ENCODE results near the gene ASGR2. TPM values are rescaled to one million over a fixed set of nuclear protein-coding genes. Genes with fewer than 3 reads are reported as not detected.
"Not testable (repeated sequence)": the region's sequence is repeated elsewhere in the genome, so short reads cannot be mapped to it uniquely, and the experiment has no call there.

Gene ASGR2
- polyA plus RNA-seq, 2 of the 4 experiments (the other 2 are of a cell fraction): 0.06 to 0.34 TPM

DNA sequence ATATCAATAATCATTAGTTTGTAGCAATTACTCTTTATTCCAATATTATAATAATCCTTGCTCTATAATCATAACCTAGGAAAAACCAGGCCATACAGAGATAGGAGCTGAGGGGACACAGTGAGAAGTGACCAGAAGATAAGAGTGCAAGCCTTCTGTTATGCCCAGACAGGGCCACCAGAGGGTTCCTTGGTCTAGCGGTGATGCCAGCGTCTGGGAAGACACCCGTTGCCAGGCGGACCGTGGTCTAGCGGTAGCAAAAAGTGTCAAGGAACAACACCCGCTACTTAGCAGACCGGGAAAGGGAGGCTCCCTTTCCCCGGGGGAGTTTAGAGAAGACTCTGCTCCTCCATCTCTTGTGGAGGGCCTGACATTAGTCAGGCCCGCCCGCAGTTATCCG, 11.8 kb upstream of the ASGR2 start:
- H3K4me2 ChIP-seq; H3K9me3 ChIP-seq; H3K27ac ChIP-seq; H3K4me1 ChIP-seq; POLR2A ChIA-PET; ATAC-seq; H3K4me3 ChIP-seq; DNase-seq (ENCODE audit: low read depth in 1 of 2, low spot score in 1 of 2); FAIRE-seq: not testable (repeated sequence)
- CTCF ChIA-PET: interaction anchor here (0.8 to 45.7 kb wide), 4 partner anchors 10 to 75 kb away, joined by 3 to 1477 read pairs (median 11); partner anchors contain the start of genes ASGR2, SLC16A11 and SLC16A13
- 66% methylated on average over 12 of the region's 12 CpGs for WGBS (ENCODE audit: missing lambda C conversion rate)

- no peaks in the 10 kb centered on the region for H3K4me1 ChIP-seq
- 82% methylated on average over 5 of the region's 5 CpGs for WGBS (ENCODE audit: missing lambda C conversion rate)
- no peak for FAIRE-seq
- no peak overlapping the region for H3K27ac ChIP-seq
- ATAC-seq: no peak
- POLR2A ChIA-PET: no interaction called here
- no peak overlapping the region for H3K4me2 ChIP-seq
- TF ChIP-seq RFX5 (IDR thresholded peaks at IDR 0.05) (no peak), CHD4 (IDR thresholded peaks at IDR 0.05; ENCODE audit: borderline replicate concordance) (no peak), GATA3 (IDR thresholded peaks at IDR 0.05; ENCODE audit: borderline replicate concordance) (no peak), JUNB (IDR thresholded peaks at IDR 0.05) (no peak), ZFP36 (IDR thresholded peaks at IDR 0.05; ENCODE audit: borderline replicate concordance, partially characterized antibody) (no peak), ESRRA (IDR thresholded peaks at IDR 0.05; ENCODE audit: borderline replicate concordance, low read length) (no peak), KDM5A (IDR thresholded peaks at IDR 0.05) (no peak), PHF8 (IDR thresholded peaks at IDR 0.05; ENCODE audit: borderline replicate concordance, low read depth) (no peak), POLR2AphosphoS2 (conservative IDR thresholded peaks at IDR 0.05; ENCODE audit: low read length) (no peak), ZSCAN20 (CRISPR knock-in tag; IDR thresholded peaks at IDR 0.05) (no peak), POLR2A (IDR thresholded peaks at IDR 0.05; ENCODE audit: low read length) (no peak), TFCP2L1 (CRISPR knock-in tag; IDR thresholded peaks at IDR 0.05) (no peak), MAFK (IDR thresholded peaks at IDR 0.05; ENCODE audit: partially characterized antibody) (no peak), RAD21 (conservative IDR thresholded peaks at IDR 0.05 in 1 of 2, IDR thresholded peaks at IDR 0.05 in 1 of 2) (no peak), EHMT2 (IDR thresholded peaks at IDR 0.05; ENCODE audit: low read depth) (no peak)
- TF ChIP-seq, protein P1, sequence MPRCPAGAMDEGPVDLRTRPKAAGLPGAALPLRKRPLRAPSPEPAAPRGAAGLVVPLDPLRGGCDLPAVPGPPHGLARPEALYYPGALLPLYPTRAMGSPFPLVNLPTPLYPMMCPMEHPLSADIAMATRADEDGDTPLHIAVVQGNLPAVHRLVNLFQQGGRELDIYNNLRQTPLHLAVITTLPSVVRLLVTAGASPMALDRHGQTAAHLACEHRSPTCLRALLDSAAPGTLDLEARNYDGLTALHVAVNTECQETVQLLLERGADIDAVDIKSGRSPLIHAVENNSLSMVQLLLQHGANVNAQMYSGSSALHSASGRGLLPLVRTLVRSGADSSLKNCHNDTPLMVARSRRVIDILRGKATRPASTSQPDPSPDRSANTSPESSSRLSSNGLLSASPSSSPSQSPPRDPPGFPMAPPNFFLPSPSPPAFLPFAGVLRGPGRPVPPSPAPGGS (IDR thresholded peaks at IDR 0.05): no peak
- TF ChIP-seq, protein P2, sequence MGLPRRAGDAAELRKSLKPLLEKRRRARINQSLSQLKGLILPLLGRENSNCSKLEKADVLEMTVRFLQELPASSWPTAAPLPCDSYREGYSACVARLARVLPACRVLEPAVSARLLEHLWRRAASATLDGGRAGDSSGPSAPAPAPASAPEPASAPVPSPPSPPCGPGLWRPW (IDR thresholded peaks at IDR 0.05): no peak
- no peaks in the 10 kb centered on the region for H3K9me3 ChIP-seq
- DNase-seq (ENCODE audit: low read depth in 1 of 2, low spot score in 1 of 2): no peak
- H3K4me3 ChIP-seq: no peak overlapping the region
- CTCF ChIA-PET: interaction anchor here (0.9 to 45.7 kb wide), 9 partner anchors 9 to 172 kb away, joined by 3 to 1477 read pairs (median 7); partner anchors contain the start of genes ASGR2, SLC16A11 and SLC16A13
These were observed 10.3 kb upstream of the ASGR2 start for GRCh38 chr17:7124923-7125322.

DNA sequence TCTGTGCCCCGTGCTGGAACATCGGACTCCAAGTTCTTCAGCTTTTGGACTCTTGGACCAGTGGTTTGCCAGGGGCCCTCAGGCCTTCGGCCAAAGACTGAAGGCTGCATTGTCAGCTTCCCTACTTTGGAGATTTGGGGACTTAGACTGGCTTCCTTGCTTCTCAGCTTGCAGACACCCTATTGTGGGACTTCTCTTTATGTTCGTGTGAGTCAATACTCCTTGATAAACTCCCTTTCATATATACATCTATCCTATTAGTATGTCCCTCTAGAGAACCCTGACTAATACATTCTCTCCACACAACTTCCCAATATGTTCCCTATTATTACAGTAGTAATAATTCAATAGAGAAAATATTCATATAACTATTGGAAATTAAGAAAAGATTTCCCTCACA, 9.2 kb upstream of the ASGR2 start:
- Histone ChIP-seq H3K27ac (no peak overlapping the region), H3K4me1 (no peaks in the 10 kb centered on the region), H3K9me3 (no peaks in the 10 kb centered on the region), H3K4me3 (no peak overlapping the region), H3K4me2 (no peak overlapping the region)
- CTCF ChIA-PET: interaction anchor here (0.9 to 45.7 kb wide), 5 partner anchors 12 to 72 kb away, joined by 4 to 1477 read pairs (median 7); partner anchors contain the start of genes SLC16A11 and SLC16A13
- WGBS (ENCODE audit: missing lambda C conversion rate): 74% methylated on average over 4 of the region's 4 CpGs
- POLR2A ChIA-PET: no interaction called here
- no peak for DNase-seq (ENCODE audit: low read depth in 1 of 2, low spot score in 1 of 2)
- no peak for ATAC-seq
- TF ChIP-seq EHMT2 (IDR thresholded peaks at IDR 0.05; ENCODE audit: low read depth): no peak
- TF ChIP-seq NFE2L2 (conservative IDR thresholded peaks at IDR 0.05; ENCODE audit: low read length): no peak
- no peak for TF ChIP-seq RCOR1 (IDR thresholded peaks at IDR 0.05; ENCODE audit: low read depth, low read length)
- TF ChIP-seq TFCP2L1 (CRISPR knock-in tag; IDR thresholded peaks at IDR 0.05): no peak
- no peak for FAIRE-seq

GRCh38 chr17:7122381-7122780, 7.8 kb upstream of the ASGR2 start:
- no peak for TF ChIP-seq SREBF2 (IDR thresholded peaks at IDR 0.05)
- TF ChIP-seq EHMT2 (IDR thresholded peaks at IDR 0.05; ENCODE audit: low read depth): no peak
- TF ChIP-seq PHF8 (IDR thresholded peaks at IDR 0.05; ENCODE audit: borderline replicate concordance, low read depth): no peak
- no peak for TF ChIP-seq RAD21 (conservative IDR thresholded peaks at IDR 0.05 in 1 of 2, IDR thresholded peaks at IDR 0.05 in 1 of 2)
- no peak for TF ChIP-seq RNF2 (IDR thresholded peaks at IDR 0.05; ENCODE audit: borderline replicate concordance, low read depth)
- no peak overlapping the region for H3K4me3 ChIP-seq
- H3K27ac ChIP-seq: no peak overlapping the region
- FAIRE-seq (no peak), DNase-seq (ENCODE audit: low read depth in 1 of 2, low spot score in 1 of 2) (no peak), ATAC-seq (no peak)
- ChIA-PET POLR2A (no interaction called here), CTCF (interaction anchor here (1.2 to 45.7 kb wide), 3 partner anchors 13 to 71 kb away, joined by 4 to 1477 read pairs (median 91); partner anchors contain the start of genes SLC16A11 and SLC16A13)
- H3K4me2 ChIP-seq: no peak overlapping the region
- 24% methylated on average over 4 of the region's 4 CpGs for WGBS (ENCODE audit: missing lambda C conversion rate)
- H3K4me1 ChIP-seq: no peaks in the 10 kb centered on the region
- H3K9me3 ChIP-seq: no peaks in the 10 kb centered on the region

GRCh38 chr17:7120635-7121034, 6.0 kb upstream of the ASGR2 start:
- H3K4me3 ChIP-seq; DNase-seq (ENCODE audit: low read depth in 1 of 2, low spot score in 1 of 2); H3K27ac ChIP-seq; H3K4me2 ChIP-seq; ATAC-seq; POLR2A ChIA-PET; H3K4me1 ChIP-seq; H3K9me3 ChIP-seq; FAIRE-seq: not testable (repeated sequence)
- CTCF ChIA-PET: interaction anchor here (1.5 to 45.7 kb wide), 3 partner anchors 15 to 69 kb away, joined by 3 to 1477 read pairs (median 91); partner anchors contain the start of genes SLC16A11 and SLC16A13
- WGBS (ENCODE audit: missing lambda C conversion rate): 78% methylated on average over 12 of the region's 12 CpGs

All from A549 (cell line).